HG02943 (cell line): Measurements from ENCODE around the gene KCNC3.
"Not testable (repeated sequence)": the region's sequence is repeated elsewhere in the genome, so short reads cannot be mapped to it uniquely, and the experiment has no call there.

Experiments
- ATAC-seq: cut with Tn5 transposase; IDR thresholded peaks from one replicate; pipeline ENCODE4 v1.9.1; 2021; ENCODE audit warnings: mild to moderate bottlenecking, low read depth, moderate library complexity; ENCODE audit not compliant: unreplicated experiment

KCNC3 gene

GRCh38 chr19:50356691-50357177 is 27.6 kb upstream of the KCNC3 start:
- ATAC-seq = no peak

GRCh38 chr19:50353487-50353880 is 24.3 kb upstream of the KCNC3 start:
- not testable (repeated sequence) for ATAC-seq

- ATAC-seq = no peak
Observed at GRCh38 chr19:50352242-50352641, 23.1 kb upstream of the KCNC3 start.

DNA sequence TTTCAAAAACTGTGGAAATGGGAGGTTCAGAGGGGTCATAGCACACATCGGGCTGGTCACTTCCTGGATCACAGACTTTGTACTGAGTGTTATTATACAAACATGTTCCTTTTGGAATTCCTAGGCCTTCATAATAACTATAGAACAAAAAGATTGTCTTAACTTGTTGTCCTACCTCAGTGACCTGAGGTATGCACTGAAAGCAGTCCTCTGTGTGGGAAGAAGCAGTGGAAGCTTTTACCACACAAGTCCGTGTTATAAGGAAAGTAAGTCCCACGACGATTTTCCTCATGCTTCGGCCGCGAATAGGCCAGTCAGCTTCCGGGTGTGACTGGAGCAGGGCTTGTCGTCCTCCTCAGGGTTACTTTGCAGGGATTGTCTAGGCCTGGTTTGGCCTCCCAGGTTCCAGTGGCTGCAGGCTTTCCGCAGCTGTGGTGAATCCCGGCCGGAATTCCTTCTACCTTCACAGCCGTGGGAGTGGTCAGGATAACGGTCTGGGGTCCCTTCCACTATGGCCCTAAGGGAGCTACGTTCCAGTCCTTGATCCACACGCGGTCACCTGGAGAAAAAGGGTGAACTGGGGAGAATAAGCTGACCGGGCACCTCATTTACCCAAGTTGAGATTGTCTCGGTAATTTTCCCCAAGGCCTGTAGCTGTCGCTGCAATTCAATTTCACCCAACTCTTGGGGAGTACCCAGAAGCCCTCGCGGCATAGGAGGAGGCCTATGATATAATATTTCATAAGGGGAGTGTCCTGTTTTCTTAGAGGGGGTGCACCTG is 20.3 kb upstream of the KCNC3 start:
- ATAC-seq = no peak

DNA sequence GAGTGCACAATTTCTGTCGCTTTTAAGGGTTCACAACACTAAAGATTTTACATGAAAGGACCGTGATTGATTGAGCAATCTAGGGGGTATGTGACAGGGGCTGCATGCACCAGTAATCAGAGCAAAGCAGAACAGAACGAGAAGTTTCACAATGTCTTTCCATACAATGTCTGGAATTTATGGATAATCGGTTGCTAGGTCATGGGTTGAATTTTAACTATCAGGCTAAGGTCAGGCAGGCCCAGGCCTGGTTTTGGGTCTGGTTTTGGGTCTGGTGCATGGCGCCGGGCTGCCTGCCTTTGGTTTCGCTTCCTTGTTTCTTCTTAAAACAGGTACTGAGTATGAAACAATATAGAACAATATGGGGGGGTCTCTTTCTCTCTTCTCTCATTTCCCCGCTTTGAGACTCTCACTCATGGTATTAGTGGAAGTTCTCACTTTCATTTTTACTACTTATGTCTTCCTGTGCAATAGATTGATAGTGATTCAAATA is 18.0 kb upstream of the KCNC3 start:
- ATAC-seq = not testable (repeated sequence)

DNA sequence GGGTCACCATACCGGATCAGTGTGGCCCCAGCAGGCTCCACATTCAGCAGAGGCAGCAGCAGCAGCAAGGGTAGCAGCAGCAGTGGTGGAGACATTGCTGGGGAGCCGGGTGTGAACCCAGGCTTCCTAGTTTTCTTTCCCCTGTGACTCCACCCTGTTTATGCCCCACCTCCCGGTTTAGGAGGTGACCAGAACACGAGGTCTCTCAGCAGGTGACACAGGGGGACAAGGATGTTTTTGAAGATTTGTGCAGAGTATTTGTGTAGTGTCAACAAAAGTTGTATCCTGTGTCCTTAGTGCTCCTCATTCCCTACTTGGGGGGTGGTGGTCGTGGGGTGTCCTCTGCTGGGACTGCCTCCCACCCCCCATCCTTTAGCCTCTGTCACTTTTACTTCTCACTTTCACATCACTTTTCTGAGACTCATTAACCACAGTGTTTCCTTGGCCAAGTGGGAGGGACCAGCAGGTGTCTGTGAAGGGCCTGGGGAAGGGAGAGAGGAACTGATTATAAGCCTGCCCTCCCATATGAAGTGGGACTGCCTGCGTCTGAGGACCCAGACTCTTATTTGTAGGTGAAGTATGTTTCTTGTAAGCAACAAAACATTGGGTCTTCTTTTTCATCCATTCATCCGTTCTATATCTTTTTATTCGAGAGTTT is 15.6 kb upstream of the KCNC3 start:
- no peak for ATAC-seq

GRCh38 chr19:50341091-50341564 is 12.0 kb upstream of the KCNC3 start:
- no peak for ATAC-seq

- ATAC-seq = no peak
Observed at GRCh38 chr19:50340331-50340730, 11.2 kb upstream of the KCNC3 start.

GRCh38 chr19:50337031-50337430 is 7.9 kb upstream of the KCNC3 start:
- not testable (repeated sequence) for ATAC-seq

DNA sequence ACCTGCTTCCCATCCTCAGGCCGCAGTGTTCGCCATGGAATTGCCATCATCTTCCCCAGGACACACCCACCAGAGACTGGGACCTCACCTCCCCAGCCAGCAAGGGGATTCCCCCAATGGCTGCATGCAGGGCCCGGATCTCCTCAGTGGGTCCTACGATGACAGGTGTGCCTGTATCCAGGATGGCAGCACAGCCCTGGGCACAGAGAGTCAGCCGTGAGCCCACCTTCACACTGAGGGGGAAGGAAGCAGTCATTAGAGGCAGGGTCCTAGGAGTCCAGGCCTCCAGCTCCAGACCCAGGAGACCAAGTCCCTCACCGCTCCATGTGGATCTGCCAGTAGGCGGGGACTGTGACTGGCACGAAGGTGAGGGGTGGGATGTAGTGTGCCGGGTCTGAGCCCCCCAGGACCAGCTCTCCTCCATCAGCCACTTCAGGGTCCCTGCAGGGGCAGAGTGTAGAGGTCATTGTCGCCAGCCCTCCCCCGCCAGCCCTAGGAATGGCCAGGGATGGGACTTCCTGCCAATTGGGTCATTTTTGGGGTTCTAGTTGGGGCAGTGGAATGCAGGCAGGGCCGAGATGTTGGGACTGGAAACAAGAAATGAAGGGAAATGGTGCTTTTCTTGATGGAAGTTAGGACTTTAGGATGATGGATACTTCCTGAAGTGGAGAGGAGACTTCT is 5.7 kb upstream of the KCNC3 start:
- no peak for ATAC-seq

DNA sequence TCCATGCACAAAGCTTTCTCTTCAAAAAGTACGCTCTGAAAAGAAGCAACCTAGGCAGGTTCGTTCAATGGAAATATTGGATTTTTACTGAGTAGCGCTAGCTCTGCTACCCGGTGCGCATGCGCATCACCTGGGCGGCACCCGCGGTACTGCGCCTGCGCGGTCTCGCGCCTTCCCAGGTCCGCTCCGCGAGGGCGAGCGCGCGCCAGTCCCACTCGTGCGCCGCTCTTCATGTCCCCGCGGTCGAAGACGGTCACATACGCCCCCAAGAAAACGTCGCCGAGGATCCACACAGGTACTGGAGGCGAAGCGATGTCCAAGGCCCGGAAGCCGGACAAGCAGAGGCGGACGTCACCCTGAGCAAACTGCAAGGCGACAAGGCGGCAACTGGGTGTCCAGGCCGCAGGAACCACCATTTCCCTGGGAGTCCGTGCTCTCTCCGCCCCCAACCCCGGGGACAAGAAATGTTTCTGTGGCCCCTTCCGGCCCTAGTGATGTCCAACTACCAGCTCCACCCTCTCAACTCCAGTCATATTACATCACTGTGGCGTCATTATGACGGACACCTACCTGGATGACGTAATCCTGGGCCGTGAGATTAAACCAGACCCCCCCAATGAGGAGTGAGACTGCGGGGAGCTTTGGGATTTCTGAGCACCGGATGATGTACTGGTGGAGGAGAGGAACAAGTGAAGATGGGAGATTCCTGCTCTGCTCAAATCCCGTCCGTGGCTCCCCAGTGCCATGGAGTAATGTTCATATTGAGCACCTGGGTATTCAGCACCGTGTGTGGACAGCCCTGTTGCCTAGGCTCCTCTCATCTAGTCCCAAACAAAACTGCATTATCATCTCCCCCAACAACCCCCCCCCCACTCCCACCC is 4.8 kb upstream of the KCNC3 start:
- no peak for ATAC-seq

GRCh38 chr19:50333235-50333736 is 4.1 kb upstream of the KCNC3 start:
- no peak for ATAC-seq

GRCh38 chr19:50332244-50333038 is 3.3 kb upstream of the KCNC3 start:
- no peak for ATAC-seq

DNA sequence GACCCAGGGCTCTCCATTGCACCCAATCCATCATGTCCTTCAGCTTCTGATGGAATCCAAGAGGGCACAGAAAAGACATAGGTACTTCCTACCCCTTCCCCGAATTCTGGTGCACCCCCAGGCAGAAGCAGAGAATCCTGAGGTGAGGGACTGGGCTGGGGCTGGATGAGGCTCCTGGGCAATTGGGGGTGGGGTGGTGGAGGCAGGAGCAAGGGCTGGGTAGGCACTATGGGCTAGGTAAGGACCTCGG is 2.7 kb upstream of the KCNC3 start:
- no peak for ATAC-seq

DNA sequence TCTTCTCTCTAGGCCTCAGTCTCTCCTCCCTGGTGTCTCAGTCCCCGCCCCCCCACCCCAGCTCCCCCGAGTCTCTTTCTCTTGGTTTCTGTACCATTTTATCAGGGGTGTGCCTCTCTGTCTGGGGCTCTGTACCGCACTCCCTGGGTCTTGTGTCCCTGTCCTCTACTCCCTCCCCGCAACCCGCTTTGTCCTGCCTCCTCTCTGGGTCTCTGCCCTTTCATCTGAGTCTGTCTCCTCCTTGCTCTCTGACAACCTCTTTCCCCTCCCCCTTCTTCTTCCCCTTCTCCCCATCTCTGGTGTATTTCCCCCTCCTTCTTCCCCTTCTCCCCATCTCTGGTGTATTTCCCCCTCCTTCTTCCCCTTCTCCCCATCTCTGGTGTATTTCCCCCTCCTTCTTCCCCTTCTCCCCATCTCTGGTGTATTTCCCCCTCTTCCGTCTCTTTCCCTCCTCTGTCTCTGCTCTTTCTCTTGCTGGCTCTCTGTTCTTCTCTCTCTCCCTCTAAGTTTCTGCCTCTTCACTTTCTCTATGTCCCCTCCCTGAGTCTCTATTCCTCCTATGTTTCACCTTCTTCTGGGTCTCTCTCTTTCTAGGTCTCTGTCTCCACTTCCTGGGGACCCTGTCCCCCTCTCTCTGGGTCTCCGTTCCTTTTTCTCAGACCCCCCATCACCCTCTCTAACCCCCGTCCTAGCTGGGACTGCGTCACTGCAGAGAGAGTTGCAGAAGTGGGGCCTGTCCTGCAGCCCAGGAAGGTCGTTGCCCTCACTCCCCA is 2.2 kb upstream of the KCNC3 start:
- no peak for ATAC-seq

DNA sequence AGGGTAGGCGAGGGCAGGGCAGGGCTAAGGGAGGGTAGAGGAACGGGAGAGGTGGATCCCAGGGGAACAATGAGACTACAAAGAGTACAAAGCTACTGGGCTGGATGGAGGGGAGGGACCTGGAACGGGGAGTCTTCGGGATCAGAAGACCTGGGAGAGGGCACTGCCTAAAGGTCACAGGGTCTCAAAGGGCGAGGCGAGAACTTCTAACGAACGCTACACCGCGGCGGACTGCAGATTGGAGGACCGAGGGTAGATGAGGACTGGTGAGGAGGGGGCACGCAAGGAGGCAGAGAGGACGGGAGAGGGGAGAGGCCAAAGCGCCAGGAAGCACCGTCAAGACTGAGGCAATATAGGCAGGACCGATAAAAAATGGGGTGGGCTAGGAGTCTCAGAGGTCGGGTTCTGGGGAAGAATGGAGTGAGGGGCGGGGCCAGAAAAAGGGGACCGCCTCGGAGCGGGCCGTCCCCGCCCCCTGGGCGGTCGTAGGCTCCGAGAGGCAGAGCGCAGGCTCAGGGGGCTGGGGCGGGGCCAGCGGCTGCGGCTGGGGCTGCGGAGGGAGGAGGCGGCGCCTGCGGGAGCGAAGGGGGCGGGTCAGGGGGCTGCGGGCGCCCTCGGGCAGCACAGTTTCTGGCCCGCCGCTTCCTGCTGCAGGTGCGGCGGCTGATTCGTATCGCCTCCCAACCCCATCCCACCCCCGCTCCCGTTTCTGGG is 1.3 kb upstream of the KCNC3 start:
- no peak for ATAC-seq

DNA sequence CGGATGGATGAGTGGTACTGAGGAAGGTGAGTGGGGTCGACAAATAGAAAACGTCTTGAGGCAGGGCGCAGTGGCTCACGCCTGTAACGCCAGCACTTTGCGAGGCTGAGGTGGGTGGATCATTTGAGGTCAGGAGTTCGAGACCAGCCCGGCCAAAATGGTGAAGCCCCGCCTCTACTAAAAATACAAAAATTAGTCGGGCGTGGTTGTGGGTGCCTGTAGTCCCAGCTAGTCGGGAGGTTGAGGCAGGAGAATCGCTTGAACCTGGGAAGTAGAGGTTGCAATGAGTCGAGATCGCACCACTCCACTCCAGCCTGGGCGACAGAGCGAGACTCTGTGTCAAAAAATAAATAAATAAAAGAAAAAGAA is 733 bp upstream of the KCNC3 start:
- not testable (repeated sequence) for ATAC-seq

DNA sequence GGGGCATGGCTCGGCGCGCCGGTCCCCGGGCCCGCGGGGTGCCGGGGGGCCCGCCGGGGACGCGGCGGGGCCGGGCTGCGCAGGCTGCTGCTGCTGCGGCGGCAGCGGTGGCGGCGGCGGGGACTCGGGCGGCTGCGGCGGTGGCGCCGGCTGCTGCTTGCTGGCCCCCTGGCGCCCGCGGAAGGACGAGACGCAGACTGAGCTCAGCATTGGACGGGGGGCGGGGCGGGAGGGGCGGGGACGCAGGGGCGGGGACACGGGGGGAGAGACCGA is 368 bp downstream of the KCNC3 start:
- no peak for ATAC-seq
